ENCODE results near the gene PEX14.
"Not testable (repeated sequence)": the region's sequence is repeated elsewhere in the genome, so short reads cannot be mapped to it uniquely, and the experiment has no call there.

Gene PEX14, protein sequence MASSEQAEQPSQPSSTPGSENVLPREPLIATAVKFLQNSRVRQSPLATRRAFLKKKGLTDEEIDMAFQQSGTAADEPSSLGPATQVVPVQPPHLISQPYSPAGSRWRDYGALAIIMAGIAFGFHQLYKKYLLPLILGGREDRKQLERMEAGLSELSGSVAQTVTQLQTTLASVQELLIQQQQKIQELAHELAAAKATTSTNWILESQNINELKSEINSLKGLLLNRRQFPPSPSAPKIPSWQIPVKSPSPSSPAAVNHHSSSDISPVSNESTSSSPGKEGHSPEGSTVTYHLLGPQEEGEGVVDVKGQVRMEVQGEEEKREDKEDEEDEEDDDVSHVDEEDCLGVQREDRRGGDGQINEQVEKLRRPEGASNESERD

DNA sequence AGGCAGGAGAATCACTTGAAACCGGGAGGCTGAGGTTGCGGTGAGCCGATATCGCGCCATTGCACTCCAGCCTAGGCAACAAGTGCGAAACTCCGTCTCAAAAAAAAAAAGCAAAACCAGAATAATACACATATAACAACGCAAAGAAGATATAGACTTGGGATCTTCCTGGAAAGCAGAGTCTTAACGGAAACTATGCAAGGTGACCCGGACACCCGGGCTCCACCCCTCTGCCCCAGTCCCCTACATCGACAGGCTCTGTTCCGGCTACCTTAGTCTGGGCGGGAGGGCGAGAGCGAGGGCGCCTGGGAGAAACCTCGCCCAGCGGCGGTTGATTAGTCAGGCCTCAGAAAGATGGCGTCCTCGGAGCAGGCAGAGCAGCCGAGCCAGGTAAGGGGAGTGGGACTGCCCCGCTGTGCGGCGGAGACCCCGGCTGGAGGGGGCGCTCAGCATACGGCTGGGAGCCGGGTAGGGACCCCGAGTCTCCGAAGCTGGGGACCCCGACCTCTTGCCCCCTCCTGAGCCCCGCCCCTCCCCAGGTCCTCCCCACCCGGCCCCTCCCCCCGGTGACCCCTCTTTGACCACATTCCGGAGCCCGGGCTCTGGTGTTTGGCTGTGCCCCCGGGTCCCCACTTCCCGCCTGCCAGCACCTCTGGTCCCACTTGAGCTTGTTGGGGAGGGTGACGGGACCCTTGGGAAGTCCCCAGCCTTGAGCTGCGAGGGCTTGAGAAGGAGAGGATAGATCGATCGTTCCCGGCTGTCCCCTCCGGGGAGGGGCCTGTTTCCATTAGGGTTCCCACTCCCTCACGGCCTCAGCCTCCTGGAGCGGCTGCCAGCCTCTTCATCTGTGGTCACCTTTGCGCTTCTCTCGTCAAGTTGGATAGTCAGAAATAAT is at the start of gene PEX14:
Gene PEX14 (plus strand): TSS at position 338 of the 895 bp plus-strand sequence. CDS start 17 bp downstream, at position 355.
- peak; percentile 76 for DNase-seq (ENCODE audit: low read depth)

DNA sequence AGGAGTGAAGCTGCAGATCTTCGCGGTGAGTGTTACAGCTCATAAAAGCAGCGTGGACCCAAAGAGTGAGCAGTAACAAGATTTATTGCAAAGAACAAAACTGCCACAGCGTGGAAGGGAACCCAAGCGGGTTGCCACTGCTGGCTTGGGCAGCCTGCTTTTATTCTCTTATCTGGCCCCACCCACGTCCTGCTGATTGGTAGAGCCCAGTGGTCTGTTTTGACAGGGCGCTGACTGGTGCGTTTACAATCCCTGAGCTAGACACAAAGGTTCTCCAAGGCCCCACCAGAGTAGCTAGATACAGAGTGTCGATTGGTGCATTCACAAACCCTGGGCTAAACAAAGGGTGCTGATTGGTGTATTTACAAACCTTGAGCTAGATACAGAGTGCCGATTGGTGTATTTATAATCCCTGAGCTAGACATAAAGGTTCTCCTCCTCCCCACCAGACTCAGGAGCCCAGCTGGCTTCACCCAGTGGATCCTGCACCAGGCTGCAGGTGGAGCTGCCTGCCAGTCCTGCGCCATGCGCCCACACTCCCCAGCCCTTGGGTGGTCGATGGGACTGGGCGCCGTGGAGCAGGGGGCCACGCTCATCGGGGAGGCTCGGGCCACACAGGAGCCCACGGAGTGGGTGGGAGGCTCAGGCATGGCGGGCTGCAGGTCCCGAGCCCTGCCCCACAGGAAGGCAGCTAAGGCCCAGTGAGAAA is 48.8 kb upstream of the PEX14 start:
- DNase-seq (ENCODE audit: low read depth), result not testable (repeated sequence)

DNA sequence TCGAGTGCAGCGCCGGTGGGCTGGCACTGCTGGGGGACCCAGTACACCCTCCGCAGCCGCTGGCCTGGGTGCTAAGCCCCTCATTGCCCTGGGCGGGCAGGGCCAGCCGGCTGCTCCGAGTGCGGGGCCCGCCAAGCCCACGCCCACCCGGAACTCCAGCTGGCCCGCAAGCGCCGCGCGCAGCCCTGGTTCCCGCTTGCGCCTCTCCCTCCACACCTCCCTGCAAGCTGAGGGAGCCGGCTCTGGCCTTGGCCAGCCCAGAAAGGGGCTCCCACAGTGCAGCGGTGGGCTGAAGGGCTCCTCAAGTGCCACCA is 48.3 kb upstream of the PEX14 start:
- not testable (repeated sequence) for DNase-seq (ENCODE audit: low read depth)

DNA sequence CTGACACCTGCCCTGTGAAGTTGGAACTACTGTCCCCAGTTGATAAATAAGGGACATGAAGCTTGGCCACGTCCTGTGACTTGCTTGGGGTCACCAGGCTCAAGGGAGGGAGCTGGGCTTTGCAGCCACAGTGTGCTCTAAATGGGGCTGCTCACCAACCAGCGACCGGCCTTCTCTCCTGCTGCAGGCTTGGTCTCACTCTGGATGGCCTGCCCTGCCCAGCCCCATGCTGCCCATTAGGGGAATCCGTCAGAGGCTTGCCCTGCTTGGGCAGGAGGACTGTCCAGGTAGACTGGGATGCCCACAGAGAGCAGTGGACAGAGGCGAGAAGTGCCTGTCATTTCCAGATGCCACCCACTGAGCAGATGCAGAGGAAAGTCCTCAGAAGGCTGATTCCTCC is 45.8 kb upstream of the PEX14 start:
- no peak for DNase-seq (ENCODE audit: low read depth)

DNA sequence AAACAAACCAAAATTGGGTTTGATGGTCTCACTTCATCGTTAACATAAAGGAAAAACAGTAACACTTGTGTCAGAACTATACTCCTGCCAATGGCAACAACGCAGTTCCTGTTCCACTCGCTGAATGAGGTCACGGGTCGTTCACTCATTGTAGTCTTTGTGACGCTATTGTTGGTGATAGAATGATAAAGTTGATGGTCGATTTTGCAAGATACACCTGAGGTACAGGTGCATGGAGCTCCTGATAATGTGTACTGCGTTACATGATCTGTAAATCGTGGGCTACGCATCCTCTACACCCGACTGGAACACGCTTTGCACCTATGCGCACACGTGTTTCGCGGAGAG is 44.9 kb upstream of the PEX14 start:
- DNase-seq (ENCODE audit: low read depth), result no peak

DNA sequence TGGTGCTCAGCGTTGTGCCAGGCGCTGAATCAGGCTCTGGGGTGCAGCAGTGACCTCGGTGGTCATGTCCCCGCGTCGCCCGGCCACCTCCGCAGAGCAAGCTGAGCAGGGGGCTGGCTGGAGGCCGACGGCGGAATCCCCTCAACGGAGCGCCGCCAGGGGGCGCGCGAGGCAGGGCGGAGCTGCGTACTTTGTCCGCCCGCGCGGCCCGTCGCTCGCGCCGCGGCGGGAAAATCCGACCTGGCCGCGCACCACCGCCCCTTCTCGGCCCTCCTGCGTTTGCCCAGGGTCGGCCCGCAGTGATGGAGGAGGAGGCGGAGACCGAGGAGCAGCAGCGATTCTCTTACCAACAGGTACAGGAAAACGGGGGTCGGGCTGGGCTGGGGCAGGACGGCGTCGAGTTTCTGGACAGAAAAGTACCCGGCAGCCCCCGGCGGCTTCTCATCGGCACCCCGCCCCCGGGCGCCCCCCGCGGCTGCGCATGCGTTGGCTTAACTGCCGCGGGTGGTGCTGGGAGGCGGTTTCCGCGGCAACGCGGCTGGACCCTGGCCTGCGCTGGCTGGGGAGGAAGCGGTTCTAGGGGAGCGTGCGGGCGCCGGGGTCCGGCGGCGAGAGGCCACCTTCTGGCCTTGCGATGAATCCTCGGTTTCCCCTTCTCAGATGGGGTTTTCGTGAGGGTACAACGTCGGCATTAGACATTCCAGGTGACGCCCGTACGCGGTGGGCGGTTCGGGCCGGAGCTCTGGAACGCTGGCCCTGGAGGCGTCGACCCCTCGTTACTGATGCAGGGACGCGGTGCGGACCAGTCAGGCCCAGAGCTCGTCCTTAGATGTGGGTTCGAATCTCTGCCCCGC is 44.3 kb upstream of the PEX14 start, which contains the start of gene CENPS:
Gene CENPS (plus strand): TSS at position 218 of the 854 bp plus-strand sequence. CDS start 85 bp downstream, at position 303.
- DNase-seq (ENCODE audit: low read depth), result peak; percentile 91

DNA sequence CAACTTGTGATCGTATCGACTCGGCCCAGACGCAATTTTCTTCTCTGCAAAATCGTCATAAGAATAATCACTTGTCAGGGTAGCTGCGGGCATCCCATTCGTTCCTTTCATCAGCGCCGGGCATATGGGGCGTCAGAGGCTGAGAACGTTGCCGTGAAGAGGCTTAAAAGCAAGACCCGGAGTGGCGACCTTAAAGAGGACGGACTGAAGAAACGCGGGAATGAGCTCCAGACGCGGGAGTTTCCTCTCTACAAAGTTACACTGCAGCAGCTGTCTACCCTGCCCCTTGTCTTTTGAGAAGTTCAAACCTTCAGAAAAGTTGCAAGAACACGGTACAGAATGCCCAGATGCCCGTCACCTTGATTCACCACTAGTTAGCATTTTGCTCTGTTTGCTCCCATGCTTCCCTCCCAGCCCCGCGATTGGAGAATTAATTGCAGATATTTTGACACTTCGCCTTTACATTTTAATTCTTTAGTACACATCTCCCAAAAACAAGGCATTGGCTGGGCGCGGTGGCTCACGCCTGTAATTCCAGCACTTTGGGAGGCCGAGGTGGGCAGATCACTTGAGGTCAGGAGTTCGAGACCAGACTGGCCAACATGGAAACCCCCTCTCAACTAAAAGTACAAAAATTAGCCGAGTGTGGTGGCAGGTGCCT is 43.5 kb upstream of the PEX14 start:
- no peak for DNase-seq (ENCODE audit: low read depth)

DNA sequence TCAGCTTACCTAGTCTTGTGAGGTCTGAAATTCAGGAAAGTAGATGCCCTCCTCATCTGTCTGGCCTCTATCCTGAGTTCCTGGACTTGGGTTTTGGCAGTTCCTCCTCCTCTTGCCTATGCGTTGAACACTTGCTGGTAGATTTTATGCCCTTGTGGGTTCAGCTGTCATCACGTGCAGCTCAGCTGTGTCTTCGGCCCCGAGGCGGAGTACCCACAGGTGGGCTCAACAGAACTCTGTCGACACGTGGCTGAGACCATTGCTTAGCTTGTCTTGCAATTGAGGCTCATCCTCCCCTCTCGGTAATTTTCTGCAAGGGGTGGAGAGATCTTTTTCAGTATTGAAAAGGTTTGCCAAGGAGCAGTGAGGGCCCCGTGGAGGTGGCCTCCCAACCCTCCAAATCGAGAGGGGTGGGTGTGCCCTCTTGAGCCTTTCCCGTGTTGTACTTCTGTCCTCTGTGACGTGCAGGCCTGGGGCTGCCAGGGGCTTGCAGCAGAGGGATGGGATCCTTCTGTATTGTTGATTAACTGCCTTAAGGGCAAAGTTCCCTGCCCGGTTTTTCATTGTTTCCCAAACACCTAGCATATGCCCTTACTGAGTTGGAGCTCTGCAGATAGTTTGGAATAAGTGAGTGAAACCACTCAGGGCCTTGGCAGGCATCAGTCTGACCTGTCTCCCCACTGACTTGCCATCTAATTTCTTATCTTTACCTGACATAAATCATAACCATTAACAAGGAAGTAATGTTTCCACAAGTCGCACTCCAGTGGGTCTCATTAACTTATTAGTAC is 41.6 kb upstream of the PEX14 start:
- no peak for DNase-seq (ENCODE audit: low read depth)

DNA sequence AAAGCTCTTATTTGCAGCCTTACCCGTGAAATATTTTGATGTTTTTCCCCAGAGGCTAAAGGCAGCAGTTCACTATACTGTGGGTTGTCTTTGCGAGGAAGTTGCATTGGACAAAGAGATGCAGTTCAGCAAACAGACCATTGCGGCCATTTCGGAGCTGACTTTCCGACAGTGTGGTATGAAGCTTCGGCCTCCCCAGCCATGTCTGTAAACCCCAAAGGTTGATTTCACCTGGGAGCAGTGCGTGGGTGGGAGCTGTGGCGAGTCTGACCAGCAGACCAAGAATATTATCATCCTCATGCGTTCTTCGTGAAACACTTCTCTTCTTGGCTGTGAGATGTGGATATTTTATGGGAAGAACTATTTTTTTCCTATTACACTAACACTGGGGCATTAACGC is 41.0 kb upstream of the PEX14 start:
- no peak for DNase-seq (ENCODE audit: low read depth)

DNA sequence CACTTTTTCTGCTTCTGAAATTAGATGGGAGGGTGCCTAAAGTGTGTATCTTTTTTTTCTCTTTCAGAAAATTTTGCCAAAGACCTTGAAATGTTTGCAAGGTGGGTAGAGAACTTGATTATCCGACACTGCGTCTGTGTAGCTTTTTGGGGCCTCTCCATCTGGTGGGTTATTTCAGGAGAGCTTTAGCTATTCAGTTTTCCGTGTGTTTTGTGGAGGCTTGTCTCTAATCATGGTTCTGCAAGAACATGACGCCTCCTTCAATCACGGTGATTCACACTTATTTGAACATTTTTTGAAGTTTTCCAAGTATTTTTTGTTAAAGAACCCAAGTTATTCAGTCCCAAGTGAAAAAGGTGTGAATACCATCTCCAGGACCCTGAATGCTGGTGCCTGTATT is 40.2 kb upstream of the PEX14 start:
- DNase-seq (ENCODE audit: low read depth), result no peak

DNA sequence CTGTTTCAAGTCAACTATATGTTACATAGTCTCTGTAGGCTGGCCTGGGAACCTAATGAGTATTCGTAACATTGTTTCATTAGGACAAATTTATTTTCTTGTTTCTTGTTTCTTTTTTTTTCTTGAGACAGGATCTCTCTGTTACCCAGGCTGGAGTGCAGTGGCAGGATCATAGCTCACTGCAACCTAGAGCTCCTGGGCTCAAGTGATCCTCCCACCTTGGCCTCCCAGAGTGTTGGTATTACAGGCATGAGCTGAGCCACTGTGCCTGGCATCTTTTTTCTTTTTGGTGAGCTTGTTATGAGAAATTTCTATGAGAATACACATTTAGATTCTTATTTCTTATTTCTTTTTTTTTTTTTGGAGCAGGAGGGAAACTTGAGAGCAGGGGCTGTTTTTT is 37.7 kb upstream of the PEX14 start:
- no peak for DNase-seq (ENCODE audit: low read depth)

DNA sequence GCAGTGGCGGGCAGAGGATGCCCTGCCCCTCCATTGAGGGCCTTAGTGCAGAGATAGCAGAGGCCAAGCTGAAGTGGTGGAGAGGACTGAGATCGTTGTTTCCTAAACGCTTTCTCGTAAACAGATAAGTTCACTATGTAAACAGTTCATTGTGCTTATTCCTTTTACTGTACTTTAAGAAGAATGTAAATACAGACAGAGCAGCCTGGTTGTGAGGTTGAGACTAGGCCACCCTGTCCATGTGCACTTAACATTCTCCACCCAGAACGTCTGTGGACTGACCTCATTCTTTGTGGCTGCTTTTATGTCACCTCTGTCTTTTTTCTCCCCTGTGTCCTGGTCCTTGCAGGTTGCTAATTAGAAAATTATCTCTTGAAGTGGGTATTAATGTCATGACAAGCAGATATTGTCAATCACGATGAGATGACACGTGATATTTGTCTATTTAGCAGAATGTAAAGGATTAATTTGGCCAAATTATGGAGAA is 36.0 kb upstream of the PEX14 start:
- DNase-seq (ENCODE audit: low read depth), result no peak

DNA sequence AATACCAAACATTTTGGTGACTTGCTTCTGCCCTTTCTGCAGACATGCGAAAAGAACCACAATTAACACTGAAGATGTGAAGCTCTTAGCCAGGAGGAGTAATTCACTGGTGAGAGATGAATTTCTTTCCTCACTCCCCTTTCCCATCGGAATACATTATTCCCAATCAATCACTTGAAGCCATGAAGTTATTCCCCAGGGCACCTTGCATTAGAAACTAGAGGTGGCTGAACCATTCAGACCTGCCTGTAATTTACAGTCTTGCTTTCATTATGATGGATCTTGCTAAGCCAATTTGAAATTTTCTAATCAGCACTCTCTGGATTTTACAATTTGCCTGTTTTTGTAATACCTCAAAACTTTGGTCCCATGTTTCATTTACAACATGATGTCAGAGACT is 34.4 kb upstream of the PEX14 start:
- no peak for DNase-seq (ENCODE audit: low read depth)

DNA sequence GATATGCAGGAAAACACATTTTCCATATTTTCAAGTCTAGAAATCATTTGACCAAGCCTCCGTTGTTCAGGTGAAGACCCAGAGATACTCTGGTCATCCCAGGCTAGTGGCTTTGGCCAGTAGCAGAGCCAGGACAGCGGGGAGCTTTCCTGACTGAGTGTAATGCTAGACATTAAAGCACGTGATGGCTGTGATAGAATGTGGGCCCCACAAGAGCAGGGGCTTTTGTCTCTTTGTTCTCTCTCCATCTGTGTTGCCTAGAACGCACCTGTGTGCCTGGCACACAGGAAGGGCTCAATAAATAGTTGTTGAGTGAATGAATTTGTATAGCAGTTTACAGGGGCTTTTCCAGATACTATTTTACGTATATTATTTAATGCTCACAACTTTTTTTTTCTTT is 34.0 kb upstream of the PEX14 start:
- no peak for DNase-seq (ENCODE audit: low read depth)

DNA sequence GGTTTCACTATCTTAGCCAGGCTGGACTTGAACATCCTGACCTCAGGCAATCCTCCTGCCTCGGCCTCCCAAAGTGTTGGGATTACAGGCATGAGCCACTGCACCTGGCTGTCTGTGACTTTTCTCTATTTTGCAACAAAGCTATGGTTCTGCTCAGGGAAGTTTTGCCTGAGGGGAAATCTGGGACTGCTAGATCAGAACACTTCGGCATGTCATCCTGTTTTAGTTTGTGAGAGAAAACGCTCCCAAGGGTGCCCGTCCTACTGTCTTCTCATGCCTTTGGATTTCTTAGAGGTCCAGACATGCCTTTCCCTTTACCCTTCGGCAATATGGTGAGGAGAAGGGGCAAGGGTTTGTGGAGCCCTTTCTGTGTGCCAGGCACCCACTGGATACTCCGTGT is 30.5 kb upstream of the PEX14 start:
- DNase-seq (ENCODE audit: low read depth), result no peak

DNA sequence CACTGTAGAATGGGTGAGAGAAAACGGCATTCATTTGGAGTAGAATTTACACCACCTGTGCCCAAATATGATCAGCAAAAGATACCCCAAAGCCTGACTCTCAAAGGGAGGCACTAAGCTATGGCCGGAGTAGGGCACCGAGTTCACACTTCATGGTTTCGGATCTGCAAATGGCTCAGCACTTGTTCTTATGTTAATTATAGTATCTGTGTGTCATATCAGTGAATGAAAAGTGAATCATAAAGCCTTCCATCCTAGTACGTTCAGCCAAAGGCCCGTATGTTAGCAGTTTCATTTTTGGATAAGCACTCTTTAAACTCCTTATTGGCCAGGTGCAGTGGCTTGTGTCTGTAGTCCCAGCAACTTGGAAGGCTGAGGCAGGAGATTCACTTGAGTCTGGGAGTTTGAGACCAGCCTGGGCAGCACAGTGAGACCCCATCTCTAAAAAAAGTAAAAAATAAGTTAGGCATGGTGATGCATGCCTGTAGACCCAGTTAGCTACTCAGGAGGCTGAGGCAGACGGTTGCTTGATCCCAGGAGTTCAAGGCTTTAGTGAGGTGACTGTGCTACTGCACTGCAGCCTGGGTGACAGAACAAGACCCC is 29.9 kb upstream of the PEX14 start:
- no peak for DNase-seq (ENCODE audit: low read depth)

DNA sequence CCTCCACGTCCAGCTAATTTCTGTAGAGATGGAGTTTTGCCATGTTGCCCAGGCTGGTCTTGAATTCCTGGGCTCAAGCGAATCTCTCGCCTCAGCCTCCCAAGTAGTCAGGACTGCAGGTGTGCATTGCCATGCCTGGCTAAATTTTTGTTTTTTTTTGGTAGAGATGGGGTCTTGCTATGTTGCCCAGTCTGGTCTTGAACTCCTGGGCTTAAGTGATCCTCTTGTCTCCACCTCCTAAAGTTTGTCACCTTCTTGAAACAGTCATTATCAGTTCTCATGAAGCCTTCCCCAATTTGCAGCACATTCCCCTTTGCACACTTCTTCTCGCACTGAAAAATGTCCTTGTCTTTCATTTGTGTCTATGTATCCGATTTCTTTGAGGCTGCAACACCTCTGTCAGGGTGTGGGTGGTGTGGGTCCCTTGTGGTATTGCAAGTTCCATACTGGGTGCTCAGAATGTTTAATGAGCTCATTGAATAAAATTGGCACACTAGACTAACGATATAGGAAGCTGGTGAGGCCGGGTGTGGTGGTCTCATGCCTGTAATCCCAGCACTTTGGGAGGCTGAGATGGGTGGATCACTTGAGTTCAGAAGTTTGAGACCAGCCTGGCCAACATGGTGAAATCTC is 27.8 kb upstream of the PEX14 start:
- no peak for DNase-seq (ENCODE audit: low read depth)

DNA sequence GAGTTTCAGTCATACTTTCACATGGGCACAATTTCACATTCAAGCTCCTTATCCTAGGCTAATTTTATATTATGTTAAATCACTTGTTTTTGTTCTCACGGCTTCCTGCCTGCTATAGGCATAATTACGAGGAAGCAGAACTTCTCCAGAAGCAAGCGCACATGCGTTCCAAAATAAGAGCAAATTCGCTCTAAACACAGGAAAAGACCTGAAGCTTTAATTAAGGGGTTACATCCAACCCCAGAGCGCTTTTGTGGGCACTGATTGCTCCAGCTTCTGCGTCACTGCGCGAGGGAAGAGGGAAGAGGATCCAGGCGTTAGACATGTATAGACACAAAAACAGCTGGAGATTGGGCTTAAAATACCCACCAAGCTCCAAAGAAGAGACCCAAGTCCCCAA is 25.0 kb upstream of the PEX14 start, which contains the start of gene CORT:
Gene CORT (plus strand): TSS at position 281 of the 400 bp plus-strand sequence. CDS start 193 bp downstream, outside the sequence.
- no peak for DNase-seq (ENCODE audit: low read depth)

DNA sequence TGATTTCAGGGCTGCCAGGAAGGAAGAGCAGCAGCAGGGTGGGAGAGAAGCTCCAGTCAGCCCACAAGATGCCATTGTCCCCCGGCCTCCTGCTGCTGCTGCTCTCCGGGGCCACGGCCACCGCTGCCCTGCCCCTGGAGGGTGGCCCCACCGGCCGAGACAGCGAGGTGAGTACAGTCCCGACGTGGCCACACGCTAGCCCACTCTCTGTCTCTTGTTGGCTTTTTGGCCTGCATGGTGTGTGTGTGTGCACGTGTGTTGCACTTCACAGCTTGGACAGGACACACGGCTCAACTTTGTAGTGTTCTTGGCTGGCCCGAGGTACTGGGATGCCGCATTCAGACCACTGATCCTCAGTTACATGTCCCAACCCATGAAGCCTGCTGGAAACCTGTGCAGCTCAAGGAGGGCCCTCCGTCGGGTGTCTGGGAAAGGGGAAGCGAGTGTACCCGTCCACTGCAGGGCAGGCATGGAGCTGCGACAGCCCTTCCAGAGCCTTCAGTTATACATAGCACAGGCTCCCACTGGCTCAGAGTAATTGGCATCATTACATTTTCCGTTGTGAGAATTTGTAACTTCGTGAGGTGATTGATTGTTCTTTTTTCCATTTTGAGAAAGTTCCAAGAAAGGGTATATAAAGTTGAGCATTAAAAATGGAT is 24.5 kb upstream of the PEX14 start:
- DNase-seq (ENCODE audit: low read depth), result no peak
